HG02973 (cell line): Measurements from ENCODE around the gene RTP5.

ENCODE experiments used
- ATAC-seq: cut with Tn5 transposase; IDR thresholded peaks from one replicate; pipeline ENCODE4 v1.9.1; 2021; ENCODE audit warnings: moderate library complexity; ENCODE audit not compliant: unreplicated experiment

Gene RTP5

GRCh38 chr2:241885946-241886643 lies 16.6 kb downstream of the RTP5 start:
- no peak for ATAC-seq

DNA sequence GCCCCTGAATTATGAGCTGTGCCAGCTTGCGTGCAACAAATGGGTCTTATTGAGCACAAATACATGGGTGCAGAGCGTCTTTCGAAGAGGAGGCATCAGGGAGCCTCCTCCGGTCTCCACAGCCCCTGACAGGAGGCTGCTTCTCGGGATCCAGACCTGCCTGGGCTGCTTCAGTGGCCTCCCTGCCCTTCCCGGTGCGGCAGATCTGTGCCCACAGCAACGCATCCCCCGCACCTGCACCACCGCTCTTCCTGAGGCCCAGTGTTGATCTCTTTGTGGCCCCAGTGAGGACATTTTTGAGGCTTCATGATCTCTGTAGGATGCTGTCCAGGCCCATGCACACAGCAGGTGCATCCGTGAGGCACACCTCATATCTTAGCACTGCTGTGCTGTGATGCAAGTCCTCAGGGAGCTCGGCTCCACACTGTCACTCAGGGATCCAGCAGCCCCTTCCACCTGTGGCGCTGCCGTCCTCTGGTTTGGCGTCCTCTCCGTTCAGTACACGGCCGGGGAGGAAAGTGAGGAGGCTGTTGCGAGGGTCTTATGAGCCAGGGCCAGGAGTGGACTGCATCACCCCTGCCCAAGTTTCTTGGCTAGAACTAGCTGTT lies 17.4 kb downstream of the RTP5 start:
- no peak for ATAC-seq

DNA sequence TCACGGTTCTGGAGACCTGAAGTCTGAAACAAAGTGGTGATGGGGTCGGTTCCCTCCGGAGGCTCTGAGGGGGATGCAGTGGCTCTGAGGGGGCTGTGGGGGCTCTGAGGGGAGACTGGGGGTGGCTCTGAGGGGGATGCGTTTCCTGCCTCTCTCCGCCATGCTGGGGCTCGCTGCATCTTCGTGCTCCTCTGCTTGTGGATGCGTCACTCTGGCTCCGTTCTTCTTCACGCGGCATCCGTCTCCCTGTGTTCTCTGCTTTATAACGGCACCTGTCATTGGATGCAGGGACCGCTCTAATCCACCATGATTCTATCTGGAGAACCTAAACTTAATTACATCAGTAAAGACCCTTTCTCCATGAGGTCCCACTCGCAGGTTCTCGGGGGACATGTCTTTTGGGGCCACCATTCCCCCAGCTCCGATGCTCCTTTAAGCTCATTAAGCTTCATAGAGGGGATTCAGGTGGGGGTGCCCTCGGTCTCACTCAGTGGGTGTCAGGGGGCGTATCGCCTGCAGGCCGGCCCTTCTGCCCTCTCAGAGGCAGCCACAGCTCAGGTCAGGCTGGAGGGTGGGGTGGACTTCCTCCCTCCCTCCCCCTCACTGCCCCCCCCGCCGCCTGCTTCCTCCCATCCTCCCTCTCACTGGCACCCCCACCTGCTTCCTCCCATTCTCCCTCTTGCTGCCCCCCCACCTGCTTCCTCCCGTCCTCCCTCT lies 18.4 kb downstream of the RTP5 start:
- ATAC-seq, result no peak

- no peak for ATAC-seq
These were observed 19.1 kb downstream of the RTP5 start for GRCh38 chr2:241888641-241889040.

DNA sequence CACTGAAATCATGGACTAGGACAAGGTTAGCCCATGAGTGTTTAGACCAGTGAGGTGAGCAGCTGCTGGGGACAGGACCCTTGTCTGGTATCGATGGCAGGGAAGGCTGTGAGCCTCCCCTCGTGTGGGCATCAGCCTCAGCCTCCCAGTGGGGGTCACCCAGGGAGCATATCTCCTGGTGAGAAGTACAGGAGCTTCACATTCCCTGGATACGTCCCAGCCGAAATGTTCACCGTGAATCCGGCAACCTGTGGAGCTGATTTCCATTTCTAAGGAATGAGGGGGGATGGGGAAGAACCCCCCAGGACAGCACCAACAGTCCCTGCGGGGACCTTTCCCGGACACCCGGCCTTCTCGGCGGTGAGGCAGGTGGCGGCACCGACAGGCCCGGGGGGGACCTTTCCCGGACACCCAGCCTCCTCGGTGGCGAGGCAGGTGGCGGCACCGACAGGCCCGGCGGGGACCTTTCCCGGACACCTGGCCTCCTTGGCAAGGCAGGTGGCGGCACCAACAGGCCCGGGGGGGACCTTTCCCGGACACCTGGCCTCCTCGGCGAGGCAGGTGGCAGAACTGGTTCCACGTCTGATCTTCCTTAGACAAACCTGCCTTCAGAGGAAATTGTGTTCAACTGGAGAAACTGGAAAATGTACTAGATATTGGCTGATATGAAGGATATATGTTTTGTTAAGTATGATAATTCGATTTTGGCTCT lies 21.2 kb downstream of the RTP5 start:
- no peak for ATAC-seq

DNA sequence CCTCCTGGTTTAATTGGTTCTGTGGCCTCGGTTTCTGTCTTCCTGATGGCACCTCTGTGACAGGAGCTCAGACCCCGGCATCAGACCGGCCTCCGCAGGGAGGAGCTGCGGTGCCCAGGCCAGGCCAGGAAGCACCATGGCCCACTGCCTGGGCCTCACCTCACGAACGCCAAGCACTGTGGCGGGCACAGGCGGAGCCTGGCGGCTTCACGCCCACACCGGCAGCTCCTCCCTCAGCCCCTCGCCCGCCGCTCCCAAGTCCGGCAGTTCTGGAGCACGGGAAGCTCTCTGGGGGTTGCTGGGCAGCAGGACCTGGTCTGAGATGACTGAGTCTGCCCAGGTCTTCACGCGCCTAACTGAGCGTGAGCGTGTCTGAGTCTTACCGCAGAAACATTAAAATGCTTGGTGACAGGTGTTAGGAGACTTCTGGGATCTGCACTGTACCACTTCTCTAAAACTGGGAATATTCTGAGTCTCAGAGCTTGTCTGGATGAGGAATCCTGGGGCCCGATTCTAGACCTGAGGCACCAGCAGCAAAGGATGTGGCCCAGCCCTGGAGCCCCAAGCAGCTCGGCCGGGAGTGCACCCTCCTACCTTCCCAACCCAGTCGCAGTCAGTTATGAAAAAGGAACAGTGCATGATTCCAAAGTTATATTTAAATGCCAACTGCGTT lies 21.9 kb downstream of the RTP5 start:
- no peak for ATAC-seq

- ATAC-seq, result no peak
These were observed 22.4 kb downstream of the RTP5 start for GRCh38 chr2:241891988-241892298.

DNA sequence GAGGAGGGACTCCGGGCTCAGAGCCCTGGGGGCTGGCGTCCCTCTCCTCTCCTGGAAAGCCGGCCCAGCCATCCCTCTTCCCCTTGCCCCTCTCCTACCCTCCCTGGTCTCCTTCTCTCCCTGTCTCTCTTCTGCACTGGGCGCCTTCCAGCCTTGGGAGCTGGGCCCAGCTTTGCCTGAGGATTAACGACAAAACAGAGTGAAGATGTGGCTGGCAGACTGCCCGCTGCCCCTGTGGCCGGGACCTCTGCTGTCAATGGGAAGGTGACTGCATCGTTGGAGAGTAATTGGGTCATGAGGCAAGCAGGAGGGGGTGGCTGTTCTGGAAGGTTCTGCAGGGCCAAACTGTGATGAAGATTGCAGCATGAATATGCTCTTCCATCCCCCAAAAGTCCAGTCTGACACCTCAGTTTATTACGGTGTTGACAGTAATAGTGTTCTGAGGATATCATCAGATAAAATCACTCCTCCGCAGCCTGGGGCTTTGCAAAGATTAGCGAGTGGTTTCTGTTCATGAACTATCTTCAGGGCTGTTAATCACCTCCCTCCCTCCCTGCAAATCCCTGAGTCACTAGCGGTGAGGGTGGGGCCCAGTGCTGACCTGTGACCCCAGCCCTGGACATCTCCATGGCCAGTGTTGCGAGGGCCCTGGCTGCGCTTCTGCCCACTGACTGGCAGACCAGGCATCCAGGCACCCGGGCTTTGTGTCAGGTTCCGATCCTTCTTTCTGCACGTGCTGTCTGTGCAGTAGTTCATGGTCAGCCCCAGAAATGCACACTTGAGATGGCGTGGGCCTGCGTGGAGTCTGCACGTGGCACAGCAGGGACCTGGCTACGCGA lies 23.0 kb downstream of the RTP5 start:
- ATAC-seq, result no peak

GRCh38 chr2:241893265-241893664 lies 23.7 kb downstream of the RTP5 start:
- no peak for ATAC-seq

- no peak for ATAC-seq
These were observed 24.6 kb downstream of the RTP5 start for GRCh38 chr2:241894056-241894641.

GRCh38 chr2:241894681-241895426 lies 25.3 kb downstream of the RTP5 start:
- ATAC-seq, result no peak

- no peak for ATAC-seq
These were observed 25.8 kb downstream of the RTP5 start for GRCh38 chr2:241895427-241895711.

DNA sequence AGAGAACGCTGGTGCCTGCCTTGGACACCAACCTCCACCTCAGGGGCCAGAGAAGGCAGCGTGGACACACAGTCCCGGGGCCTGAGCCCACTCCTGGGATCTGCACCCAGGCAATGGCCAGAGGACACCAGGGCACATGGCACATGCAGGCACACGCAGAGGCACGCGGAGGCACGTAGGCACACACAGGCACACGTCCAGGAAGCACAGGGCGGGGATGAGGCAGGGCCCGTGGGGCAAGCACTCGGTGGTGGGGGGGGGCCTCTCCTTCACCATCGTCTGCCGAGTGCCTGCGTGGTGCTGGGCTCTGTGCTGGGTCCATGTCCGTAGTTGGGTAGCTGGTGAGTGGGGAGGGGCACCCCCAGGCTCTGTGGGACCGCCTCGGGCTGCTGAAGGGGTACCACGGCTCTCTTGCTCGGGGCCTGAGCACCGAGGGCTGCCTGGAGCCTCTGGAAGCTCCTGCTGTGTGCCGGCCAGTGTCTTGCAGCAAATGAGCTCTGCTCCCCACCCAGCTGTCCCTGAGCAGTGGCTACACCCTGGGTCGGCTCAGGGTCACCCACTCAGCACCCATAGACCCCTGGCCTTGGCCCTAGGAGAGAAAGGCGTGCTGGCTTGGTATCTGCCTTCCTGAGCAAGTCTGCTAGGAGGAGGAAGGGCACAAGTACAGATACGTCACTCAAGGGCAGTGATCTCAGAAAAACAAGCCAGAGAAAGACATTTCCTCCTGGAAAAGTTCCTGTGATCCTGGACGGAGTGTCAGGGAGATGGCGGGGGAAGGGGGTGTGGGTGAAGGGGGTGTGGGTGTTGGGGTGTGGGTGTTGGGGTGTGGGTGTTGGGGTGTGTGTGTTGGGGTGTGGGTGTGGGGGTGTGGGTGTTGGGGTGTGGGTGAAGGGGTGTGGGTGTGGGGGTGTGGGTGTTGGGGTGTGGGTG lies 26.4 kb downstream of the RTP5 start:
- no peak for ATAC-seq

DNA sequence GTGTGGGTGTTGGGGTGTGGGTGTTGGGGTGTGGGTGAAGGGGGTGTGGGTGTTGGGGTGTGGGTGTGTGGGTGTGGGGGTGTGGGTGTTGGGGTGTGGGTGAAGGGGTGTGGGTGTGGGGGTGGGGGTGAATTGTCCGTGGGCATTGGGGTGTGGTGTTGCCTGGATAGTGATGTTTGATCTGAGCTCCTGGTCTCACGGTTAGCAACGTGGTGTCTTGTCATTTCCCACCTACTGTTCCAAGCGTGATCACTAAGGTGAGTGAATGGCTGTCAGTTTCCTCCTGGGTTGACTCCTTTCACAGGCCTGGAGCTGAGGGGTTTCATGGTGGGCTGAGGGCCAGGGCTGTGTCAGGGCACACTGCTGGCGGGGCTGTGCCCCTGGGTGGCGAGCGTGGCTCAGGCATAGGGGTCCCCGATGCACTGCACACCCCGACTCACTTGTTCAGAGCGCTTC lies 27.2 kb downstream of the RTP5 start:
- no peak for ATAC-seq

GRCh38 chr2:241897231-241897916 lies 27.8 kb downstream of the RTP5 start:
- no peak for ATAC-seq

- no peak for ATAC-seq
These were observed 29.1 kb downstream of the RTP5 start for GRCh38 chr2:241898463-241899270.
